H1 (cell line): ENCODE data around the gene PDE3A. TPM values are rescaled to one million over a fixed set of nuclear protein-coding genes. Genes with fewer than 3 reads are reported as not detected.

Experiments used
- CTCF ChIA-PET: fragments of 300-600 bp; sonication (Branson Sonifier 250); formaldehyde crosslinking; loops from one replicate; lab custom pipeline; 2021; ENCODE audit not compliant: partially characterized antibody; lab: Charles Lee
- POLR2A ChIA-PET: fragments of 300-600 bp; sonication (Branson Sonifier 250); formaldehyde crosslinking; loops from one replicate; lab custom pipeline; 2021; ENCODE audit warnings: inconsistent platforms; ENCODE audit not compliant: partially characterized antibody; lab: Charles Lee
- DNase-seq, 2 experiments: peaks; one replicate each; pipeline versions ENCODE4 v3.0.0 to v3.0.0-alpha.2; 2010 to 2022; ENCODE audit warnings: low spot score in 2 of 2, low read depth in 1 of 2, mixed read lengths in 1 of 2
- FAIRE-seq: peaks from 2 replicates; lab custom pipeline; 2011; peaks lifted over from hg19 to GRCh38; lab: Jason Lieb, UNC
- H2AFZ ChIP-seq: 2 replicates; pipeline ENCODE4 v1.8.1; 2012; ENCODE audit warnings: low read length, inconsistent platforms
- H2AK5ac ChIP-seq: 2 replicates; pipeline ENCODE4 v1.6.1; 2013; ENCODE audit warnings: low read depth, low read length
- H2BK120ac ChIP-seq: replicated peaks from 2 replicates; pipeline ENCODE3; 2013; ENCODE audit warnings: low read depth, low read length, inconsistent platforms
- H2BK12ac ChIP-seq: 2 replicates; pipeline ENCODE4 v1.6.1; 2013; ENCODE audit warnings: low read depth, low read length
- H2BK15ac ChIP-seq: 2 replicates; pipeline ENCODE4 v1.6.1; 2013; ENCODE audit warnings: low read length
- H2BK20ac ChIP-seq: 2 replicates; pipeline ENCODE4 v1.6.1; 2013; ENCODE audit warnings: low read length
- H2BK5ac ChIP-seq: 2 replicates; pipeline ENCODE4 v1.6.1; 2013; ENCODE audit warnings: low read depth, low read length
- H3K14ac ChIP-seq: 2 replicates; pipeline ENCODE4 v1.6.1; 2013; ENCODE audit warnings: inconsistent platforms; ENCODE audit not compliant: insufficient read length
- H3K18ac ChIP-seq: 2 replicates; pipeline ENCODE4 v1.6.1; 2013; ENCODE audit warnings: low read length; ENCODE audit errors: extremely low read depth
- H3K23ac ChIP-seq: 2 replicates; pipeline ENCODE4 v1.6.1; 2013; ENCODE audit warnings: inconsistent platforms; ENCODE audit not compliant: insufficient read length
- H3K23me2 ChIP-seq: 2 replicates; pipeline ENCODE4 v1.6.1; 2013; ENCODE audit warnings: low read depth, low read length
- H3K27ac ChIP-seq: 2 replicates; pipeline ENCODE4 v1.6.1; 2011; ENCODE audit warnings: low read depth, low read length, inconsistent platforms
- H3K27me3 ChIP-seq, 4 experiments: replicated peaks in 1 of 4; 1 replicate in 1 of 4; 2 replicates in 3 of 4; pipeline versions ENCODE4 v1.6.1 to v1.8.1; 2011 to 2013; ENCODE audit warnings: low read length in 3 of 4, mild to moderate bottlenecking in 3 of 4, inconsistent platforms in 2 of 4, mixed read lengths in 2 of 4, moderate library complexity in 1 of 4; ENCODE audit not compliant: control insufficient read depth in 3 of 4, insufficient read depth in 3 of 4; ENCODE audit errors: extremely low read depth in 1 of 4
- H3K36me3 ChIP-seq, 4 experiments: 2 replicates each; pipeline versions ENCODE4 v1.6.1 to v1.8.1; 2011 to 2013; ENCODE audit warnings: mild to moderate bottlenecking in 4 of 4, low read length in 3 of 4, moderate library complexity in 2 of 4, control low read depth in 1 of 4, inconsistent platforms in 1 of 4; ENCODE audit not compliant: insufficient read depth in 4 of 4, control insufficient read depth in 2 of 4
- H3K4ac ChIP-seq: replicated peaks from 2 replicates; pipeline ENCODE3; 2013; ENCODE audit warnings: low read length, low read depth, mixed read lengths, inconsistent platforms; ENCODE audit not compliant: insufficient read length
- H3K4me1 ChIP-seq, 4 experiments: replicated peaks in 1 of 4; 1 replicate in 1 of 4; 2 replicates in 3 of 4; pipeline versions ENCODE4 v1.6.1 to v1.8.1; 2011 to 2013; ENCODE audit warnings: low read length in 3 of 4, inconsistent platforms in 2 of 4, mixed read lengths in 1 of 4; ENCODE audit not compliant: insufficient read depth in 4 of 4, control insufficient read depth in 3 of 4
- H3K4me2 ChIP-seq, 2 experiments: 2 replicates each; pipeline versions ENCODE4 v1.6.1 to v1.8.1; 2011 to 2013; ENCODE audit warnings: low read depth in 2 of 2, low read length in 2 of 2, control low read depth in 1 of 2, inconsistent platforms in 1 of 2, mild to moderate bottlenecking in 1 of 2; ENCODE audit not compliant: insufficient read depth in 1 of 2
- H3K4me3 ChIP-seq, 4 experiments: fragments of 200-600, 300-600 bp in 1 of 4; sonication (generic), shearing (Covaris generic), sonication (Bioruptor Twin) in 1 of 4; 2 replicates each; pipeline versions ENCODE4 v1.5.1 to v1.8.1; 2011 to 2016; ENCODE audit warnings: low read length in 4 of 4, low read depth in 3 of 4, control low read depth in 2 of 4, inconsistent platforms in 2 of 4, mild to moderate bottlenecking in 2 of 4, mixed read lengths in 1 of 4, moderate library complexity in 1 of 4; ENCODE audit not compliant: insufficient read depth in 2 of 4; ENCODE audit errors: extremely low read depth in 1 of 4
- H3K56ac ChIP-seq: replicated peaks from 2 replicates; pipeline ENCODE3; 2013; ENCODE audit warnings: low read depth, mild to moderate bottlenecking, mixed read lengths, low read length, inconsistent platforms; ENCODE audit not compliant: insufficient read length
- H3K79me1 ChIP-seq: 2 replicates; pipeline ENCODE4 v1.6.1; 2013; ENCODE audit warnings: low read depth, low read length, control low read depth
- H3K79me2 ChIP-seq, 2 experiments: 2 replicates each; pipeline versions ENCODE4 v1.6.1 to v1.8.1; 2012 to 2013; ENCODE audit warnings: low read length in 2 of 2, mild to moderate bottlenecking in 2 of 2, inconsistent platforms in 1 of 2; ENCODE audit not compliant: insufficient read depth in 2 of 2, control insufficient read depth in 1 of 2
- H3K9ac ChIP-seq, 4 experiments: replicated peaks in 1 of 4; 1 replicate in 1 of 4; 2 replicates in 3 of 4; pipeline versions ENCODE4 v1.6.1 to v1.8.1; 2011 to 2013; ENCODE audit warnings: low read depth in 3 of 4, low read length in 3 of 4, control low read depth in 2 of 4, mild to moderate bottlenecking in 2 of 4, moderate library complexity in 2 of 4, inconsistent platforms in 1 of 4; ENCODE audit errors: extremely low read depth in 1 of 4
- H3K9me3 ChIP-seq, 2 experiments: 2 replicates each; pipeline versions ENCODE4 v1.6.1 to v1.8.1; 2012 to 2013; ENCODE audit warnings: mild to moderate bottlenecking in 2 of 2, moderate library complexity in 2 of 2, control low read depth in 1 of 2, inconsistent platforms in 1 of 2, low read depth in 1 of 2, low read length in 1 of 2, mixed read lengths in 1 of 2; ENCODE audit not compliant: insufficient read depth in 2 of 2
- H4K20me1 ChIP-seq, 2 experiments: replicated peaks in 1 of 2; 2 replicates each; pipeline versions ENCODE3 to v1.8.1; 2011 to 2013; ENCODE audit warnings: inconsistent platforms in 2 of 2, low read length in 2 of 2, mild to moderate bottlenecking in 1 of 2; ENCODE audit not compliant: insufficient read depth in 2 of 2, control insufficient read depth in 1 of 2
- H4K5ac ChIP-seq: 2 replicates; pipeline ENCODE4 v1.6.1; 2013; ENCODE audit warnings: low read length, low read depth, mixed read lengths, inconsistent platforms; ENCODE audit not compliant: insufficient read length
- H4K8ac ChIP-seq: 2 replicates; pipeline ENCODE4 v1.8.0; 2013; ENCODE audit warnings: mild to moderate bottlenecking, moderate library complexity, low read length, inconsistent platforms; ENCODE audit not compliant: insufficient read depth; ENCODE audit errors: extremely low read depth
- H4K91ac ChIP-seq: replicated peaks from 2 replicates; pipeline ENCODE3; 2013; ENCODE audit warnings: low read length, mixed read lengths, inconsistent platforms; ENCODE audit not compliant: insufficient read length
- EZH2 ChIP-seq: fragments of 200-600 bp; sonication (generic); IDR thresholded peaks from 2 replicates; pipeline ENCODE4 v1.7.1; 2012; ENCODE audit warnings: low read depth, mild to moderate bottlenecking, moderate library complexity, low read length, inconsistent platforms; ENCODE audit not compliant: severe bottlenecking
- HDAC2 ChIP-seq, 2 experiments: fragments of 300-600 bp in 1 of 2; sonication (generic) in 1 of 2; IDR thresholded peaks; 2 replicates each; pipeline ENCODE4 v1.6.1; 2011 to 2012; ENCODE audit warnings: low read depth in 2 of 2, low read length in 2 of 2, mild to moderate bottlenecking in 2 of 2, moderate library complexity in 2 of 2, borderline replicate concordance in 1 of 2, inconsistent platforms in 1 of 2
- JUN ChIP-seq: IDR thresholded peaks from 2 replicates; pipeline ENCODE4 v1.6.1; 2011; ENCODE audit warnings: low read depth, mild to moderate bottlenecking, improper control_type of control experiment, low read length
- NRF1 ChIP-seq: IDR thresholded peaks from 2 replicates; pipeline ENCODE4 v1.6.1; 2011; ENCODE audit warnings: mild to moderate bottlenecking, low read depth, low read length, improper control_type of control experiment
- RBBP5 ChIP-seq: IDR thresholded peaks from 2 replicates; pipeline ENCODE4 v1.7.1; 2012; ENCODE audit warnings: low read depth, mild to moderate bottlenecking, inconsistent platforms, low read length, moderate library complexity, borderline replicate concordance
- SAP30 ChIP-seq: fragments of 300-600 bp; sonication (generic); IDR thresholded peaks from 2 replicates; pipeline ENCODE4 v1.7.1; 2012; ENCODE audit warnings: low read length, moderate library complexity, mild to moderate bottlenecking, inconsistent platforms; ENCODE audit not compliant: insufficient read depth, insufficient replicate concordance
- SIRT6 ChIP-seq: IDR thresholded peaks from one replicate; pipeline ENCODE4 v1.7.1; 2012; ENCODE audit warnings: low read length, inconsistent platforms
- SP4 ChIP-seq: IDR thresholded peaks from 2 replicates; pipeline ENCODE4 v1.6.1; 2012; ENCODE audit warnings: low read length, inconsistent platforms
- SRF ChIP-seq: IDR thresholded peaks from 2 replicates; pipeline ENCODE4 v1.6.1; 2011; ENCODE audit warnings: mild to moderate bottlenecking, low read depth, low read length, moderate library complexity
- SUZ12 ChIP-seq: fragments of 200-600 bp; sonication (generic); IDR thresholded peaks from 2 replicates; pipeline ENCODE4 v1.6.1; 2012; ENCODE audit warnings: mild to moderate bottlenecking, inconsistent platforms, low read length, moderate library complexity, mixed read lengths
- TBP ChIP-seq: IDR thresholded peaks from 2 replicates; pipeline ENCODE4 v1.6.1; 2011; ENCODE audit warnings: low read depth, low read length, improper control_type of control experiment
- WGBS, 2 experiments: shearing (Covaris generic) in 1 of 2; methylation state at CpG; one replicate each; pipeline versions ENCODE4 v1.1.6 to v1.1.7; 2013 to 2015; ENCODE audit warnings: low lambda C conversion rate in 2 of 2, mixed read lengths in 2 of 2, inconsistent platforms in 1 of 2, low coverage in 1 of 2, missing lambda C conversion rate in 1 of 2; ENCODE audit not compliant: insufficient replicate concordance in 2 of 2, insufficient coverage in 1 of 2, insufficient read length in 1 of 2; ENCODE audit errors: extremely low coverage in 1 of 2, missing lambda C conversion rate in 1 of 2; 5-methylcytosine and 5-hydroxymethylcytosine counted together
- polyA plus RNA-seq, 7 experiments: library from polyadenylated mRNA; depleted of rRNA in 3 of 7; stranded (reverse) in 5 of 7; unstranded in 2 of 7; fragments of >200 nt in 5 of 7; fragments of 200-250 nt in 2 of 7; gene quantifications; 1 replicate in 5 of 7; 2 replicates in 1 of 7; 4 replicates in 1 of 7; pipeline versions ENCODE4 v1.2.1 to v1.2.3, GENCODE V29; 2011 to 2013; ENCODE audit warnings: missing spikeins in 2 of 7, mixed read lengths in 2 of 7
- total RNA-seq: library from RNA; stranded (reverse); fragmentation: NEBNext Ultra II Directional; extraction: Animal tissue kit (Norgen Biotek cat#: 25700); gene quantifications from 2 replicates; pipeline ENCODE4 v1.2.1, GENCODE V29; 2021
- TF ChIP-seq, protein P1 (sequence below): IDR thresholded peaks from 2 replicates; pipeline ENCODE4 v1.6.1; 2011; ENCODE audit warnings: low read length, improper control_type of control experiment

PDE3A gene
- total and polyA plus RNA-seq, 2 of the 8 experiments (the other 6 are each of a cell fraction or from before 2014, with no cell fraction given): 1.4 to 3.4 TPM

DNA sequence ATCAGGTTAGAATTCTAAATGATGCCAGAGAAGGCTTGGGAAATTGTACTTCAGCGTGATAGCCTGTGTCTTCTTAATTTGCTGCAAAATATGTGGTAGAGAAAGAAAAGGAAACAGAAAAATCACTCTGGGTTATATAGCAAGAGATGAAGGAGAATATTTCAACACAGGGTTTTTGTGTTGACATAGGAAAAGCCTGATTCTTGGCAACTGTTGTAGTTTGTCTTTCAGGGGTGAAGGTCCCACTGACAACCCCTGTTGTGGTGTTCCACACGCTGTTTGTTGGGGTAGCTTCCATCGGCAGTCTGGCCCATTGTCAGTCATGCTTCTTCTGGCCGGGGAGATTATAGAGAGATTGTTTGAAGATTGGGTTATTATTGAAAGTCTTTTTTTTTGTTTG lies 313.0 kb downstream of the PDE3A start:
- H3K4me2 ChIP-seq: no peak overlapping the region
- DNase-seq: no peak
- H3K56ac ChIP-seq: no peak overlapping the region
- no peak overlapping the region for H2AK5ac ChIP-seq
- no peak overlapping the region for H2BK120ac ChIP-seq
- no peak overlapping the region for H4K5ac ChIP-seq
- no peak overlapping the region for H2BK5ac ChIP-seq
- H3K27ac ChIP-seq: no peak overlapping the region
- H3K79me2 ChIP-seq: no peaks in the 10 kb centered on the region
- no peaks in the 10 kb centered on the region for H4K20me1 ChIP-seq
- H4K91ac ChIP-seq: no peak overlapping the region
- H3K79me1 ChIP-seq: no peaks in the 10 kb centered on the region
- no peak overlapping the region for H3K23ac ChIP-seq
- no peak overlapping the region for H2BK15ac ChIP-seq
- H3K27me3 ChIP-seq: no peaks in the 10 kb centered on the region
- H3K23me2 ChIP-seq: no peaks in the 10 kb centered on the region; the same call in 1 of the 2 replicates
- CTCF ChIA-PET: interaction anchor here (0.6 to 1.6 kb wide), 12 partner anchors 8 to 460 kb away, joined by 3 to 12 read pairs (median 4); no protein-coding TSS in a partner anchor
- H2BK20ac ChIP-seq: no peak overlapping the region
- no peak overlapping the region for H3K18ac ChIP-seq
- POLR2A ChIA-PET: no interaction called here
- no peak overlapping the region for H3K4ac ChIP-seq
- H3K36me3 ChIP-seq: no peaks in the 10 kb centered on the region
- H3K9me3 ChIP-seq: peaks cover 0 to 3% of the 10 kb centered on the region in 2 experiments; a peak in 1 of 4 replicates
- FAIRE-seq: no peak
- 96% methylated on average over 4 of the region's 4 CpGs; no CpG with 5 or more reads in 1 of the 2 experiments for WGBS, 2 experiments
- H3K9ac ChIP-seq: no peak overlapping the region
- TF ChIP-seq RBBP5 (no peak), HDAC2 (IDR thresholded peaks at IDR 0.05; ENCODE audit: borderline replicate concordance in 1 of 2, low read depth in 2 of 2, low read length in 2 of 2) (no peak), SP4 (no peak), SIRT6 (no peak), SUZ12 (no peak), NRF1 (no peak), EZH2 (no peak), TBP (no peak), JUN (no peak), SRF (no peak), SAP30 (no peak)
- TF ChIP-seq, protein P1, sequence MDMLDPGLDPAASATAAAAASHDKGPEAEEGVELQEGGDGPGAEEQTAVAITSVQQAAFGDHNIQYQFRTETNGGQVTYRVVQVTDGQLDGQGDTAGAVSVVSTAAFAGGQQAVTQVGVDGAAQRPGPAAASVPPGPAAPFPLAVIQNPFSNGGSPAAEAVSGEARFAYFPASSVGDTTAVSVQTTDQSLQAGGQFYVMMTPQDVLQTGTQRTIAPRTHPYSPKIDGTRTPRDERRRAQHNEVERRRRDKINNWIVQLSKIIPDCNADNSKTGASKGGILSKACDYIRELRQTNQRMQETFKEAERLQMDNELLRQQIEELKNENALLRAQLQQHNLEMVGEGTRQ: no peak
- no peak overlapping the region for H3K14ac ChIP-seq
- H2BK12ac ChIP-seq: no peak overlapping the region
- H3K4me1 ChIP-seq: no peaks in the 10 kb centered on the region
- H3K4me3 ChIP-seq: no peak overlapping the region
- no peak overlapping the region for H2AFZ ChIP-seq
- no peak overlapping the region for H4K8ac ChIP-seq
